GM21526 (cell line): ENCODE data around the gene KCNK10.

Experiments
- ATAC-seq: cut with Tn5 transposase; IDR thresholded peaks from one replicate; pipeline ENCODE4 v1.9.1; 2021; ENCODE audit warnings: moderate library complexity; ENCODE audit not compliant: unreplicated experiment, low FRiP score

The KCNK10 gene, protein sequence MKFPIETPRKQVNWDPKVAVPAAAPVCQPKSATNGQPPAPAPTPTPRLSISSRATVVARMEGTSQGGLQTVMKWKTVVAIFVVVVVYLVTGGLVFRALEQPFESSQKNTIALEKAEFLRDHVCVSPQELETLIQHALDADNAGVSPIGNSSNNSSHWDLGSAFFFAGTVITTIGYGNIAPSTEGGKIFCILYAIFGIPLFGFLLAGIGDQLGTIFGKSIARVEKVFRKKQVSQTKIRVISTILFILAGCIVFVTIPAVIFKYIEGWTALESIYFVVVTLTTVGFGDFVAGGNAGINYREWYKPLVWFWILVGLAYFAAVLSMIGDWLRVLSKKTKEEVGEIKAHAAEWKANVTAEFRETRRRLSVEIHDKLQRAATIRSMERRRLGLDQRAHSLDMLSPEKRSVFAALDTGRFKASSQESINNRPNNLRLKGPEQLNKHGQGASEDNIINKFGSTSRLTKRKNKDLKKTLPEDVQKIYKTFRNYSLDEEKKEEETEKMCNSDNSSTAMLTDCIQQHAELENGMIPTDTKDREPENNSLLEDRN

DNA sequence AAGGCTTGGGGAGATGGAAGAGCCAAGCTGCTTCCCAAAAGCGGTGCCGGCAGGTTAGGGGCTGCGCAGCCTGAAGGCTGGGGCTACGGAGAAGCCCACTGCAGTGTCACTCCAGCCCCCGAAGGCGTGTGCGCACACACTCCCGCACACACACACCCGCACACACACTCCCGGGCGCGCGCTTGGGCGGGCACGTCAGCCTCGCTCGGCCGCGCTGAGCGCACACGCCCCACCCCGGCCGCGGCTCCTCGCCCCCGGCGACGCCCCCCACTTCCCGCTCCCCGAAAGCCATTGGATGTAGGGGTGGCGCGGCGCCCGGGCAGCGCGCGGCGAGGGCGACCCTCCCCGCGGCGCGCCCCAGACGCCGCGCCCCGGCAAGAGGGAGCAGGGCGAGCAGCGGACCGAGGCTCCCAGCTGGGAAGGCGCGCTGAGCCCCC is at the start of gene KCNK10:
Gene KCNK10, minus strand, starts transcription at position 184 of the 437 bp plus-strand sequence. CDS start 471 bp downstream, outside the sequence.
- peak; percentile 23 for ATAC-seq

DNA sequence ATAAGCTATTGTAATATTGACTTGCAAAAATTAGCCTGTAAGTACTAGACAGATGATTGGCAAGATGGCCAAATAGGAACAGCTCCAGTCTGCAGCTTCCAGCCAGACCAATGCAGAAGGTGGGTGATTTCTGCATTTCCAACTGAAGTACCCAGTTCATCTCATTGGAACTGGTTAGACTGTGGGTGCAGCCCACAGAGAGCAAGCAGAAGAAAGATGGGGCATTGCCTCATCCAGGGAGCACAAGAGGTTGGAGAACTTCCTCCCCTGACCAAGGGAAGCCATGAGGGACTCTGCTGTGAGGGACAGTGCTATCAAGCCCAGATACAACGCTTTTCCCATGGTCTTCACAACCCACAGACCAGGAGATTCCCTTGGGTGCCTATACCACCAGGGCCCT is 46.4 kb upstream of the KCNK10 start:
- ATAC-seq: no peak

DNA sequence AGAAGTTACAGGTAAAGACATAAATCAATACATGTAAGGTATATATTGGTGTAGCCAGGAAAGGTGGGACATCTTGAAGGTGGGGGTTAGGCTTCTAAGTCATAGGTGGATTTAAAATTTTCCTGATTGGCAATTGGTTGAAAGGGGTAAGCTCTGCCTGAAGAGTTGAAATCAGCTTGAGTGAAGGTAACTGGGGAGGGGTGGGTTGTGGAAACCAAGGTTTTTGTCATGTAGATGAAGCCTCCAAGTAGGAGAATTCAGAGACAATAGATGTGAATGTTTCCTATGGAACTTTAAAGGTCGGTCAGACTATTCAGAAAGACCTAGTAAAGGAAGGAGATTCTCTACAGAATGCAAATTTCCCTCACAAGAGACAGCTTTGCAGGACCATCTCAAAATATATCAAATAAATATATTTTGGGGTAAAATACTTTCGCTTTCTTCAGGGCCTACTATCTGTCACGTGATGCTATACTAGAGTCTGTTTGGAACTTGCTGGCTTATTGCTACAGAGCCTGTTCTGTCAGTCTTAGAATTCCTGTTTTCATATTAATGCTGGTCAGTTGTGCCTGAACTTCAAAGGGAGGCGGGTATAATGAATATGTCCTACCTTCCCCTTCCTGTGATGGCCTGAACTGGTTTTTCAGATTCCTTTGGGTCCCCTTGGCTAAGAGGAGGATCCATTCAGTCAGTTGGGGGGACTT is 41.8 kb upstream of the KCNK10 start:
- no peak for ATAC-seq

DNA sequence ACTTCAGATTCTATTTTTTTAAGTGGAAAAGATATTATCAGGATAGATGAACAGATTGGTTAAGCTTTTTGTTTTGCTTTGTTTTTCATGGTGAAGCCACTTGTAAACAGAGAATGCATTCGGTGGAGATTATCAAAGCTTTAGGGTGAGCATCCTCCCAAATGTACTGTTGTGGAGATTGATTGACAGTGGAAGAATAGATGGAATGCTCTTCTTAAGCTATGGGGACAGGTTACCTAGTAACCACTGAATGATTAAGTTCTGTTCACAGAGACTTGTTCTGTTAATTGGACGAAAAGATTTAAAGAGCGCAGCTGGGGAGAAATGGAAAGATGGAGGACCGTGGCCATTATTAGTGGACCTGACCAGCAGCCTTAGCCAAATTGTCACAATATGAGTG is 40.6 kb upstream of the KCNK10 start:
- no peak for ATAC-seq

DNA sequence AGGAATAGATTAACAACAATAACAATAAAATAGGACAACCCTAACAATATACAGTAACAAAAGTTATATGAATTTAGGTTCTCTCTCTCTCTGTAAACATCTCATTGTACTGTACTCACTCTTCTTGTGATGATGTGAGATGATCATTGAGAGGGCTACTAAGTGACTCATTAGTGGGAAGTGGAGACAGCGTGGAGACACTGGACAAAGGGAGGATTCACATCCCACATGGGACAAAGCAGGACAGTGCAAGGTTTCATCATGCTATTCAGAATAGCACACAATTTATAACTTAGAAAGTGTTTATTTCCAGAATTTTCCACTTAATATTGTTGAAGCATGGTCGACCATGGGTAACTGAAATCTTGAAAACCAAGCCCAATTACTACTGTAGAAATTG is 36.4 kb upstream of the KCNK10 start:
- ATAC-seq: no peak

DNA sequence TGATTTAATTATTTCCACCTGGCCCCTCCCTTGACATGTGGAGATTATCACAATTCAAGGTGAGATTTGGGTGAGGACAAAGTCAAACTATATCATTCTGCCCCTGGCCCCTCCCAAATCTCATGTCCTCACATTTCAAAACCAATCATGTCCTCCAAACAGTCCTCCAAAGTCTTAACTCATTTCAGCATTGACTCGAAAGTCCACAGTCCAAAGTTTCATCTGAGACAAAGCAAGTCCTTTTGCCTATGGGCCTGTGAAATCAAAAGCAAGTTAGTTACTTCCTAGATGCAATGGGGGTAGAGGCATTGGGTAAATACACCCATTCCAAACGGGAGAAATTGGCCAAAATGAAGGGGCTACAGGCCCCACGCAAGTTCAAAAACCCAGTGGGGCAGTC is 31.3 kb upstream of the KCNK10 start:
- ATAC-seq: no peak

DNA sequence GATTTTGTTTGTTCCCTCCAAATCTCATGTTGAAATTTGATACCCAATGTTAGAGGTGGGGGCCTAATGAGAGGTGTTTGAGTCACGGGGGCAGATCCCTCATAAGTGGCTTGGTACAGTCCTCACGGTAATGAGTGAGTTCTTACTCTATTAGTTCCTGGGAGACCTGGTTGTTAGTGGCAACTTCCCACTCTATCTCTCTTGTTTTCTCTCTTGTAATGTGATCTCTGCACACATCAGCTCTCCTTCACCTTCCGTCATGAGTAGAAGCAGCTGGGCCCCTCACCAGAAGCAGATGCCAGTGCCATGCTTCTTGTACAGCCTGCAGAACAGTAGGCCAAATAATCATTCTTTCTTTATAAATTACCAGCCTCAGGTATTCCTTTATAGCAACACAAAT is 29.6 kb upstream of the KCNK10 start:
- ATAC-seq: no peak

DNA sequence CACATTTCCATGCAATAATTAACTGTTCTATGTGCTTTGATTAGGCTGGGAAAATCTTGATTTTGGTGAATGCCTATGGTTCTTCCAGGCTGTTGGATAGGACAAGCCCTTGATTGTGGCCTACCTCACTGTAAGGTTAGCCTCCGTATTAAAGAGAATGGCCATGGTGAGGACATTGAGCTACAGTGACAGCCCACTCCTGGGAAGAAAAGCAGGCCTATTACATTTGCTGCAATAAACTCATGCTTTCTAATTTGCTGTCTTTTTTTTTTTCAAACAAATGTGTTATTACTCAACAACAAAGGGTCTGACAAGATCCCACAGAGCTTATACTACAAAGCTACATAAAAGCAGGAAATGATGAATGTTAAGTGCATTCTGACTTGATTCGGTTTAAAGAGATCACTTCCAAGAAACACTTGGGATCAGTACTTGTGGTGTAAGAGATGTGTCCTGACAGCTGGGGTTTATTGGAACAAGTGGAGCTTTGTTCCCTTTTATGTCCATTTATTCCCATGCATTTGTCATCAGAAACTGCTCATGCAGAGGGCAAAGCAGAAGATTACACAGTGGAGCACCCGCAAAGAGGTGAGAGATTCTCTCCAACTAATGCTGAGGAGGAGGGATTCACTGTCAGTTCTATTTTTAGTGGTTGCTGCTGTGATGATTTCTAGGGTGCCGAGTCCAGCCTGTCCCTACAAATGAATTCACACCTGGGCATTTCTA is 29.1 kb upstream of the KCNK10 start:
- no peak for ATAC-seq

DNA sequence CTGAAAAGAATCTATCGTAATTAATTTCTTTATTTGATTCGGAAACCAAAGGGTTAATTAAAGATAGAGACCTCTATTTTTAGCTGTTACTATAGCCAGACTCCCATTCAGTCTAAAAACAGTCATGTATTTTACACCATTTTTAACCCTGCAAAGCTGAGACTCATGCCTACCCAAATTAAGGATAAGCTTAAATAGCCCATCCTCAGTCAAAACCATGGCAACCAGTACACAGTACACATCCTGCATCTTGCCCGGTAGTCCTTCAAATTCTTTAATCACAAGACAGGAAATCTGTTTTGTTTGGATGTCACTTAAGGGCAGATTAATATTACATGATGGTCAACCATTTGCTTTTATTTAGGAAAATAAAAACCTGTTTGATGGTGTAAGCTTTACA is 25.5 kb upstream of the KCNK10 start:
- no peak for ATAC-seq

DNA sequence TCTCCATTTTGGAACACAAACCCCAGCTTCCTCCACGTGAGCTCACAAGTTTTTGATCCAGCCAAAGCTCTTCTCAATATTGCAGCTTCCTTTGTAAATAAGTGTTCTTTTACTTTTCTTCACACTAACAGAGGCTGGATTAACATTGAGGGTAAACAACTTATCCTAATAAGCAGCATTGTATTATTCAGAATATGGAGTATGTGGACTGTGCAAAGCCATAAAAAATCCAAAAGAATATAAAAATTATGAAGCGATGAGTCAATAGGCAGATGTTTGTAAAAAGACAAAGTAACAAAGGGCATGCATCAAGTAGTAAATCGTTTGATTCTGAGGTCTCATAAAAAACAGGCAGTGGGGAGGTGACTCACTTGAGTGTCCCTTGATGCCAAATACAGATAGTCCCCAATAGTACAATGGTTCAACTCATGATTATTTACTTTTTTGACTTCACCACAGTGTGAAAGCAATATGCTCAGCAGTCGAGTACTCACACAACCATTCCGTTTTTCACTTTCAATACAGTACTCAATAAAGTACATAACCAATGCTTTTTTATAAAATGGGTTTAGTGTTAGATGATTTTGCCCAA is 23.1 kb upstream of the KCNK10 start:
- ATAC-seq: no peak

DNA sequence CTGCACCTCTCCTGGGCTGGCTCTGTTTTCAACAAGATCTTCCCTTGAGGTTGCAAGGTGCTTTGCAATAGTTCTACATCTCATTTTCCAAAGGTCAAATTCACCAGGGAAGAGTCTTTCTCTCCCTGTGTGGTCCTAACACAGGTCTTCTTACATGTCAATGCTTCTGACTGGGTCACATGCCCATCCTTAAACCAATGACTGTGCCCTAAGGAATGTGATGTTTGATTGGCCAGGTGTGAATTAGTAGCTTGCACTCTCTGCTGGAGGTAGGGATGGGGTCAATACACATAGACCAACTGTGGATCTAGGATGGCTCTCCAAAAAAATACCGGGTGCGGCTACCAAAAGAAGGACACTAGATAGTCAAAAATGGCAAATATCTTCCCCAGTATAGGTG is 19.9 kb upstream of the KCNK10 start:
- no peak for ATAC-seq

DNA sequence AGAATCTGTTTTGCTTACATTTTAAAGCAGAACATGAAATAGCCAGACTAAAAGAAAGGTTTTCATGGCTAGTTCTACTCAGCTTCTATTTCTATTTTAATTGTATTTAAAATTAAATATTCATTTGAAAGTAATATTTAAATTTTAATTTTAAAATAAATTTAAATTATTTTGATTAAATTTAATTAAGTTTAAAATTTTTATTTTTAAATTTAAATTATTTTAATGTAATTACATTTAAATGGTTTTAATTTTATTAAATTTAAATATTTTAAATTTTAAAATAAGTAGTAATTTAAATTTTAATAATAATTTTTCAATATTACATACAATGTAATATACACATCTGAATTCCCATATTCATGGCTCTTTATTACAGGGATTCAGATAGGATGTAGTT is 17.3 kb upstream of the KCNK10 start:
- ATAC-seq: no peak

DNA sequence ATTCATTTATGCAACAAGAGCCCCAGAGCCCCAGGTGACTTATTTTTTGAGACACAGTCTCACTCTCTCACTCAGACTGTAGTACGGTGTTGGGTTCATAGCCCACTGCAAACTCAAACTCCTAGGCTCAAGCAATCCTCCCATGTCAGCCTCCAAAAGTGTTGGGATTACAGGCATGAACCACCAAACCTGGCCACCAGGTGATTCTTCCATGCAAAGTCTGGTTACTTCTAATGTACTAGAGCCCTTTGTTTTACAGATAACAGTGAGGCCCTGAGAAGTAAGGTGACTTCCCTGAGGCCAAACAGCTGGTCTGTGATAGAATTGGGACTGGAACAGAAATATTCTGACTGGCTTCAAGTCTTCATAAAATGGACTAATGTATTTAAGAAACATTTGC is 10.0 kb upstream of the KCNK10 start:
- ATAC-seq: no peak

DNA sequence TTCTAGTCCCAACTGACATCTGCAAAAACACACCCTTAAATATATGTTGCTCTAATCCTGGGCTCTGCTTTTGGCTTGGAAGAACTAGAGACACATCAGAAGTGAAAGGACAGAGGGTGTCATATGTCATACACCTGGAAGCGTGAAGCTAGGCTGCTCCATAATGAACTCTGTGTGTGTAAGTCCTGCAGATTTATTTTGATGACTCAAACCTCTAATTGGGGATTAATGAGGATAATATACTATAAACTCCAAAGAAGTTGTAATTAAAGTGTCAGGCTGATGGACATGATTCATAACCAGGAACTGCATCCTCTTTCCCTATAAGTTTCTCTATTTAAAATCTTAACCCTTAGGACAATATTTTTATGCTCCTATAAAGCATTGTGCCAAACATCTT is 4.4 kb upstream of the KCNK10 start:
- ATAC-seq: no peak

DNA sequence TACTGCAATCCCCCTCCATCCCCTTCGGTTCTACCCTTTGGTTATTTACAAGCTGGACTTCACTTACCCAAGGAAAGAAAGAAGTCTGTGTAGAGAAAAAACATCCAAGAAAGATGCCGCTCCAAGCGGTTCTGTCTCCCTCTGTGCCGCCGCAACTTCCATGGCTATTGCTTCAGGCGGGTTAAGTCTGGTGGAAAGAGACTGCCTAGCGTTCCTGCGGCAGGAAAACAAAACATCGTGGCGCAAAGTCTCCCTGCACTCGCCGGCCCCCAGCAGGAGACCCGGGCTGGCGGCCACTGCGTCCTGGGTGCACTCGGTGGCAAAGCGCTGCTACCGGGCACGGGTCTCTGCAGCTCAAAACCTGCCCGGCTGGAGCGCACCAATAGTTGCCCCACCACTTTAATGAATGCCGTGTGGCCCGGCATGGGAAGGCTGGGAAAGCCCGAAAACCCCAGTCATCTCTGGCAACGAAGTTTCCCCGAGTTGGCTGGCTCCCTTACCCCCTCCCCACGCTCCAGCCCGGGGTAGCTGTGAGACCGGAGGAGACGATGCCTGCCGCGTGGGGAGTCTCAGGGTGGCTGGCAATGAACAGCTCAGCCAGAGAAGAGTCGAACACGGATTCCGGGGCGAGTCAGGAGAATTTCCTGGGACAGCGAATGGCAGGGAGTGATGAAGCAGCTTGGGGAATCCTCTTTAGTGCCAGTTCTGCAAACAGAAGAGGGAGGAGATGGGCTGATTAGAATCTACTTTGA is 3.5 kb upstream of the KCNK10 start:
- ATAC-seq: no peak

DNA sequence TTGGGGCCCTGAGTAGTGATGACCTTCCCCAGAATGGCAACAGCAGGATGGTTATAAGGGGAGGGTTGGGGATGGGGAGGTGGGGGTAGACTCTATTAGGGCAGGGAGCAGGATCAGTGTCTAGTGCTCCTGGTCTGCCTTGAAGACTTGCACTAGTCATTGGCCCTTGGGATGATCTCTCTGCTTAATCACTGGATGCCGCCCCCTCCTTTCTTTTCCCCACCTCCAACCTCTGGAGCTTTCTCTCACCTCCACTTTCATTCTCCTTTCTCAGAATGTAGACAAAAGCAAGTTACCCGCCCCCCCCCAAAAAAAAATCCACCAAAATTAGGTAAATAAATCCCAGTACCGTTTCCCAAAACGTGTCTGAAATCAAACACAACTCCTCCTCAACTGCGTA is 2.8 kb upstream of the KCNK10 start:
- no peak for ATAC-seq

DNA sequence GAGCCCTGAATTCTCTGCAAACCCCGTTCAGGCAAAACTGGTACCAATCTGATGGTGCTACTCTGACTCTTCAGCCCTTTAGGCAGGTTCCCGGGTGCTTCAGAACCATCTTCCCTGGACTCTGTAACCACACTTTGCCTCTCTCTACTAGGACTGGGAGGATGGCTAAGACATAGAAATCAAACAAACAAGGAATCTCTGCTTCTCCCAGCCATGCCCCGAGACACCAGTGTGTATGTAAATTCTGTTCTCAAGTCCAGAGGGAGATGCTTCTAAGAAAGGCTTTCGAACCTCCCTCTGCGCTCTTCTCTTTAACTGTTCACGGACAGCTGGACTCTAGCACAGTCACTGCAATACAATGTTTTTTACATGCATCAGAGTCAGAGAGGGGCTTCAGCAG is 1.9 kb upstream of the KCNK10 start:
- ATAC-seq: no peak

DNA sequence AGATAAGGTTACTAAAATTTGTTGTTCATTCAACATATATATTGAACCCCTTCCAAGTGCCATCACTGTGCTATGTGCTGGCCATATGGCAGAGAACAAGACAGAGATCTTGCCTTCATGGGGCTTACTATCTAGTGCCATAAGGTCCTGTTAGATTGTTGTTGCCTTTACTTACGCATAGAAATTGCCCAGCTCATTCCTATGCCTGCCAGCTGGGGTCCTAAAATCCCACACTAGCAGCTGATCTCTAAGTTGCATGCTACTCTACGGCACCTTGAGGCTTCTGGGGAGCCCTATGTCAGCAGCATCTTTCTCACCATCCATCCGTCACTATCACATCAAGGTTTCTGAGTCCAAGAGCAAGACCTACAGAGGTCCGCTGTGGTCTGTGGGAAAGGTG is 1.4 kb upstream of the KCNK10 start:
- ATAC-seq: no peak

DNA sequence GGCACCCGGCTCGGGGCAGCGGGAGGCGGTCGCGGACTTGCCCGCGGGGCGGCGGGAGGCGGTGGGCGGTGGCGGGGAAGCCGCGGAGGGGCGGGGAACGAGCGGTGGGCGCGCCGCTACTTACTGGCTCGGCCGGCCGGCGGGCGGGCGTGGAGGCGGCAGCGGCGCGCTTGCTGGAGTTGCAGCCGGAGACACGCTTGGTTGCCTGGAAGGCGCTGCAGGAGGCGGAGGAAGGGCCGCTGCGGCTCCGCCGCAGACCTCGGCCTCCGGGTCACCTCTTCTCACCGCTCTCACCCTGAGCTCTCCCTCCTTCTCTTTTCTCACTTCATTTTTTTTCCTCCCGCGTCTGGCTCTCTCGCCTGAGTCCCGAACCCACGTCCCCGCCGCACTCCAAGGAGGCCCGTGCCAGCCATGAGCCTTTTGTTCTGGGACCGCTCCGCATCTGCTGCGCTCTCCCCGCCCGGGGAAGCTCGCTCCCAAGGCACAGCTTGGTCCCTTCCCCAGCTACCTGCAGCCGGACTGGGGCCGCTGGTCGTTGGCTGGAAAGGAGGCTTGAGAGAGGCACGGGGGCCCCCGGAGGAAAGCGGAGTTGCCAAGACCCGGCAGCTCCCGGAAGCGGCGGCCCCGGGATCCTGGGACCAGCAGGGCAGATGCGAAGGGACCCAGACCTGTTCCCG is 592 bp upstream of the KCNK10 start:
- peak; percentile 93 for ATAC-seq
